CD1c-positive myeloid dendritic cell (primary cell): ENCODE data around the gene EIF2B4.
"Not testable (repeated sequence)": the region's sequence is repeated elsewhere in the genome, so short reads cannot be mapped to it uniquely, and the experiment has no call there.

Source experiments
- DNase-seq: peaks from one replicate; pipeline ENCODE4 v3.0.0-alpha.2; 2016; ENCODE audit errors: extremely low spot score

EIF2B4 gene

GRCh38 chr2:27336173-27336572 is 34.0 kb downstream of the EIF2B4 start:
- no peak for DNase-seq

GRCh38 chr2:27335311-27335710 is 34.8 kb downstream of the EIF2B4 start:
- no peak for DNase-seq

- no peak for DNase-seq
Observed at GRCh38 chr2:27324720-27325119, 45.4 kb downstream of the EIF2B4 start.

GRCh38 chr2:27323596-27324285 is 46.4 kb downstream of the EIF2B4 start:
- no peak for DNase-seq

GRCh38 chr2:27322766-27323595 is 47.2 kb downstream of the EIF2B4 start, which contains the start of gene MPV17:
Gene MPV17, minus strand, starts transcription at chr2:27323097. Its CDS starts 580 bp downstream, at chr2:27322517.
- peak; percentile 89 for DNase-seq

GRCh38 chr2:27322301-27322765 is 47.8 kb downstream of the EIF2B4 start:
- peak; percentile 59 for DNase-seq

- peak; percentile 41 for DNase-seq
Observed at GRCh38 chr2:27320958-27321543, 49.1 kb downstream of the EIF2B4 start.

- not testable (repeated sequence) for DNase-seq
Observed at GRCh38 chr2:27319839-27320238, 50.3 kb downstream of the EIF2B4 start.

- DNase-seq = no peak
Observed at GRCh38 chr2:27316655-27317412, 53.3 kb downstream of the EIF2B4 start.

GRCh38 chr2:27315122-27315521 is 55.0 kb downstream of the EIF2B4 start:
- DNase-seq = no peak

- DNase-seq = no peak
Observed at GRCh38 chr2:27314709-27315108, 55.4 kb downstream of the EIF2B4 start.
